Measurements from ENCODE around the gene GUCY1B1.

The GUCY1B1 gene

GRCh38 chr4:155799116-155799793 is 40.4 kb downstream of the GUCY1B1 start:
- in situ Hi-C loops (cut with MboI; ENCODE audit: low sequenced_read_pairs): no loop called here

GRCh38 chr4:155799794-155800123 is 40.9 kb downstream of the GUCY1B1 start:
- in situ Hi-C loops (cut with MboI; ENCODE audit: low sequenced_read_pairs): no loop called here

GRCh38 chr4:155800685-155801343 is 42.0 kb downstream of the GUCY1B1 start:
- in situ Hi-C loops (cut with MboI; ENCODE audit: low sequenced_read_pairs): no loop called here

- in situ Hi-C loops (cut with MboI; ENCODE audit: low sequenced_read_pairs): no loop called here
Measured at GRCh38 chr4:155802190-155802959, 43.6 kb downstream of the GUCY1B1 start.

GRCh38 chr4:155805016-155805415 is 46.2 kb downstream of the GUCY1B1 start:
- in situ Hi-C loops (cut with MboI; ENCODE audit: low sequenced_read_pairs): no loop called here

GRCh38 chr4:155807021-155807420 is 48.2 kb downstream of the GUCY1B1 start:
- in situ Hi-C loops (cut with MboI; ENCODE audit: low sequenced_read_pairs): no loop called here

- in situ Hi-C loops (cut with MboI; ENCODE audit: low sequenced_read_pairs): no loop called here
Measured at GRCh38 chr4:155809835-155810234, 51.0 kb downstream of the GUCY1B1 start.

- in situ Hi-C loops (cut with MboI; ENCODE audit: low sequenced_read_pairs): no loop called here
Measured at GRCh38 chr4:155811083-155811482, 52.3 kb downstream of the GUCY1B1 start.

- in situ Hi-C loops (cut with MboI; ENCODE audit: low sequenced_read_pairs): no loop called here
Measured at GRCh38 chr4:155818639-155819038, 59.8 kb downstream of the GUCY1B1 start.

- in situ Hi-C loops (cut with MboI; ENCODE audit: low sequenced_read_pairs): no loop called here
Measured at GRCh38 chr4:155819066-155819465, 60.2 kb downstream of the GUCY1B1 start.

- in situ Hi-C loops (cut with MboI; ENCODE audit: low sequenced_read_pairs): no loop called here
Measured at GRCh38 chr4:155820887-155821518, 62.2 kb downstream of the GUCY1B1 start.

GRCh38 chr4:155822572-155822971 is 63.8 kb downstream of the GUCY1B1 start:
- in situ Hi-C loops (cut with MboI; ENCODE audit: low sequenced_read_pairs): no loop called here

- in situ Hi-C loops (cut with MboI; ENCODE audit: low sequenced_read_pairs): no loop called here
Measured at GRCh38 chr4:155828628-155829027, 69.8 kb downstream of the GUCY1B1 start.

GRCh38 chr4:155832664-155833063 is 73.8 kb downstream of the GUCY1B1 start:
- in situ Hi-C loops (cut with MboI; ENCODE audit: low sequenced_read_pairs): no loop called here

- in situ Hi-C loops (cut with MboI; ENCODE audit: low sequenced_read_pairs): no loop called here
Measured at GRCh38 chr4:155837203-155837796, 78.5 kb downstream of the GUCY1B1 start.

GRCh38 chr4:155842080-155842479 is 83.3 kb downstream of the GUCY1B1 start:
- in situ Hi-C loops (cut with MboI; ENCODE audit: low sequenced_read_pairs): no loop called here

- in situ Hi-C loops (cut with MboI; ENCODE audit: low sequenced_read_pairs): no loop called here
Measured at GRCh38 chr4:155846929-155847328, 88.1 kb downstream of the GUCY1B1 start.

- in situ Hi-C loops (cut with MboI; ENCODE audit: low sequenced_read_pairs): no loop called here
Measured at GRCh38 chr4:155849042-155849441, 90.2 kb downstream of the GUCY1B1 start.

- in situ Hi-C loops (cut with MboI; ENCODE audit: low sequenced_read_pairs): no loop called here
Measured at GRCh38 chr4:155853189-155853588, 94.4 kb downstream of the GUCY1B1 start.

GRCh38 chr4:155854582-155855226 is 95.9 kb downstream of the GUCY1B1 start:
- in situ Hi-C loops (cut with MboI; ENCODE audit: low sequenced_read_pairs): no loop called here

- in situ Hi-C loops (cut with MboI; ENCODE audit: low sequenced_read_pairs): no loop called here
Measured at GRCh38 chr4:155855897-155856296, 97.1 kb downstream of the GUCY1B1 start.
